22Rv1 (cell line): Measurements from ENCODE around the gene POTEF.
"Not testable (repeated sequence)": the region's sequence is repeated elsewhere in the genome, so short reads cannot be mapped to it uniquely, and the experiment has no call there.

Experiments
- CTCF ChIP-seq: fragments of 450-650 bp; IDR thresholded peaks from 2 replicates; pipeline ENCODE4 v1.5.1; 2017; ENCODE audit warnings: mild to moderate bottlenecking
- ZFX ChIP-seq: fragments of 450-650 bp; IDR thresholded peaks from 2 replicates; pipeline ENCODE4 v1.6.1; 2017; ENCODE audit warnings: antibody characterized with exemption, borderline replicate concordance

DNA sequence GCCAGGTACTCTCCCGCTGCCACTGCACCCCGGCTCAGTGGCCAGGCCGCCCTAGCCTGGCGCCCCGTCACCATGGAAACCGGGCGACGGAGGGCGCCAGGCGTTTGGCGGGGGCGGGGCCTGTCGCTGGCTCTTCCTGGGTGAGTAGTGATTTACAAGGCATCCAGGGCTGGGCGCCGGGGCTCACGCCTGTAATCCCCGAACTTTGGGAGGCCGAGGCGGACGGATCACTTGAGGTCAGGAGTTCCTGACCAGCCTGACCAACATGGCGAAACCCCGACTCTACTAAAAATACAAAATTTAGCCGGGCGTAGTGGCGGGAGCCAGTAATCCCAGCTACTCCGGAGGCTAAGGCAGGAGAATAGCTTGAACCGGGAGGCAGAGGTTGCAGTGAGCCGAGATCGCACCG is 16.0 kb upstream of the POTEF start, which contains the start of gene CCDC74B:
- not testable (repeated sequence) for TF ChIP-seq CTCF, ZFX
